KOPT-K1 (cell line): ENCODE measurements around the gene PGA3.
"Not testable (repeated sequence)": the region's sequence is repeated elsewhere in the genome, so short reads cannot be mapped to it uniquely, and the experiment has no call there.

ENCODE experiments used
- H3K27ac ChIP-seq: fragments of 200-600 bp; sonication (generic); 2 replicates; pipeline ENCODE4 v1.5.1; 2016; ENCODE audit warnings: antibody characterized with exemption, mild to moderate bottlenecking, low read depth, low read length; ENCODE audit not compliant: poor library complexity, severe bottlenecking
- H3K36me3 ChIP-seq: fragments of 200-600 bp; sonication (generic); 2 replicates; pipeline ENCODE4 v1.5.1; 2017; ENCODE audit warnings: antibody characterized with exemption, mild to moderate bottlenecking, low read length, moderate library complexity; ENCODE audit not compliant: insufficient read depth
- H3K9me3 ChIP-seq: fragments of 200-600 bp; sonication (generic); 2 replicates; pipeline ENCODE4 v1.5.1; 2017; ENCODE audit warnings: antibody characterized with exemption, low read length, mild to moderate bottlenecking; ENCODE audit not compliant: insufficient read depth, poor library complexity, severe bottlenecking

Gene PGA3

GRCh38 chr11:61164606-61165424 lies 38.5 kb upstream of the PGA3 start:
- Histone ChIP-seq H3K36me3 (no peaks in the 10 kb centered on the region), H3K9me3 (no peaks in the 10 kb centered on the region), H3K27ac (no peak overlapping the region)

GRCh38 chr11:61165785-61166184 lies 37.5 kb upstream of the PGA3 start:
- not testable (repeated sequence) for H3K9me3 ChIP-seq, H3K36me3 ChIP-seq, H3K27ac ChIP-seq

- not testable (repeated sequence) for H3K27ac ChIP-seq, H3K36me3 ChIP-seq, H3K9me3 ChIP-seq
Observed at GRCh38 chr11:61166331-61166730, 37.0 kb upstream of the PGA3 start.

- no peaks in the 10 kb centered on the region for H3K36me3 ChIP-seq
- H3K27ac ChIP-seq: no peak overlapping the region
- no peaks in the 10 kb centered on the region for H3K9me3 ChIP-seq
Observed at GRCh38 chr11:61168042-61168688, 35.1 kb upstream of the PGA3 start.

- H3K36me3 ChIP-seq: no peaks in the 10 kb centered on the region
- no peak overlapping the region for H3K27ac ChIP-seq
- H3K9me3 ChIP-seq: no peaks in the 10 kb centered on the region
Observed at GRCh38 chr11:61168800-61169199, 34.5 kb upstream of the PGA3 start.

- H3K27ac ChIP-seq: no peak overlapping the region
- no peaks in the 10 kb centered on the region for H3K9me3 ChIP-seq
- H3K36me3 ChIP-seq: no peaks in the 10 kb centered on the region
Observed at GRCh38 chr11:61170566-61170965, 32.7 kb upstream of the PGA3 start.

- Histone ChIP-seq H3K9me3 (no peaks in the 10 kb centered on the region), H3K27ac (no peak overlapping the region), H3K36me3 (no peaks in the 10 kb centered on the region)
Observed at GRCh38 chr11:61171907-61172306, 31.4 kb upstream of the PGA3 start.

GRCh38 chr11:61172356-61172755 lies 31.0 kb upstream of the PGA3 start:
- Histone ChIP-seq H3K36me3 (no peaks in the 10 kb centered on the region), H3K27ac (no peak overlapping the region), H3K9me3 (no peaks in the 10 kb centered on the region)

GRCh38 chr11:61172888-61173287 lies 30.4 kb upstream of the PGA3 start:
- Histone ChIP-seq H3K9me3 (no peaks in the 10 kb centered on the region), H3K27ac (no peak overlapping the region)

GRCh38 chr11:61173456-61173855 lies 29.9 kb upstream of the PGA3 start:
- H3K9me3 ChIP-seq: no peaks in the 10 kb centered on the region
- no peaks in the 10 kb centered on the region for H3K36me3 ChIP-seq
- H3K27ac ChIP-seq: no peak overlapping the region

More at GRCh38 chr11:61172888-61173287, 30.4 kb upstream of the PGA3 start:
- H3K36me3 ChIP-seq: no peaks in the 10 kb centered on the region

GRCh38 chr11:61174273-61174672 lies 29.0 kb upstream of the PGA3 start:
- H3K36me3 ChIP-seq: no peaks in the 10 kb centered on the region

GRCh38 chr11:61174949-61175348 lies 28.4 kb upstream of the PGA3 start:
- H3K9me3 ChIP-seq: no peaks in the 10 kb centered on the region
- H3K27ac ChIP-seq: no peak overlapping the region

More at GRCh38 chr11:61174273-61174672, 29.0 kb upstream of the PGA3 start:
- no peak overlapping the region for H3K27ac ChIP-seq
- no peaks in the 10 kb centered on the region for H3K9me3 ChIP-seq

GRCh38 chr11:61176446-61176845 lies 26.9 kb upstream of the PGA3 start:
- Histone ChIP-seq H3K27ac (no peak overlapping the region), H3K9me3 (no peaks in the 10 kb centered on the region), H3K36me3 (no peaks in the 10 kb centered on the region)

More at GRCh38 chr11:61174949-61175348, 28.4 kb upstream of the PGA3 start:
- no peaks in the 10 kb centered on the region for H3K36me3 ChIP-seq

GRCh38 chr11:61180205-61180604 lies 23.1 kb upstream of the PGA3 start:
- not testable (repeated sequence) for H3K9me3 ChIP-seq, H3K36me3 ChIP-seq, H3K27ac ChIP-seq

- no peak overlapping the region for H3K27ac ChIP-seq
- H3K36me3 ChIP-seq: no peaks in the 10 kb centered on the region
- no peaks in the 10 kb centered on the region for H3K9me3 ChIP-seq
Observed at GRCh38 chr11:61181489-61181888, 21.8 kb upstream of the PGA3 start.

GRCh38 chr11:61183645-61184044 lies 19.7 kb upstream of the PGA3 start:
- no peak overlapping the region for H3K27ac ChIP-seq
- no peaks in the 10 kb centered on the region for H3K9me3 ChIP-seq
- H3K36me3 ChIP-seq: no peaks in the 10 kb centered on the region
